Thyroid gland (tissue), 4 donors: Measurements from ENCODE around the gene COX20.

Experiments used
- POLR2A ChIP-seq, 2 donors: fragments of 450-650 bp; IDR thresholded peaks; one replicate each; pipeline ENCODE4 v1.6.1; 2017; ENCODE audit warnings: antibody characterized with exemption in 2 of 2, mild to moderate bottlenecking in 2 of 2, moderate library complexity in 1 of 2
- TF ChIP-seq, protein P1 (sequence below), 6 experiments: fragments of 200-600 bp in 3 of 6; fragments of 450-650 bp in 3 of 6; sonication (generic) in 3 of 6; IDR thresholded peaks; one replicate each; pipeline ENCODE4 v1.5.1; 2016 to 2019; ENCODE audit warnings: antibody characterized with exemption in 6 of 6, mild to moderate bottlenecking in 2 of 6, inconsistent platforms in 1 of 6, moderate library complexity in 1 of 6

DNA sequence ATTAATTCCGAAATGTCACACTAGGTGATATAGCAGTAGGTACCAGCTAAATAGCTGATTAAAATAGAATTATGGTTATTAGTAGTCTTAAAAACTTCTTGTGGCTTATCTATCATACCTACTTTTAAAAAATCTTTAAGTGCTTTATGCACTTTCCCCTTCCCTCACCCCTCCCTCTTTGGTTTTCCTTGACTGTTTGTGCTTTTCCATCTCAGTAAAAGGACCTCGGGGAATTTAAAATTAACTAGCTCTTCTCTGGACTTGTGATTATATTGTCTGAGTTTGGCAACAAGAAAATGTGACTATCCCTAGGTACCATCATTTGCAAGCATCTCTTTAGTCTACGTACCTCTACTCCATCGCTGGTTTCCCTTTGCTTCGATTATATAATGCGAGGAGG lies 11.2 kb downstream of the COX20 start:
- TF ChIP-seq, protein P1, sequence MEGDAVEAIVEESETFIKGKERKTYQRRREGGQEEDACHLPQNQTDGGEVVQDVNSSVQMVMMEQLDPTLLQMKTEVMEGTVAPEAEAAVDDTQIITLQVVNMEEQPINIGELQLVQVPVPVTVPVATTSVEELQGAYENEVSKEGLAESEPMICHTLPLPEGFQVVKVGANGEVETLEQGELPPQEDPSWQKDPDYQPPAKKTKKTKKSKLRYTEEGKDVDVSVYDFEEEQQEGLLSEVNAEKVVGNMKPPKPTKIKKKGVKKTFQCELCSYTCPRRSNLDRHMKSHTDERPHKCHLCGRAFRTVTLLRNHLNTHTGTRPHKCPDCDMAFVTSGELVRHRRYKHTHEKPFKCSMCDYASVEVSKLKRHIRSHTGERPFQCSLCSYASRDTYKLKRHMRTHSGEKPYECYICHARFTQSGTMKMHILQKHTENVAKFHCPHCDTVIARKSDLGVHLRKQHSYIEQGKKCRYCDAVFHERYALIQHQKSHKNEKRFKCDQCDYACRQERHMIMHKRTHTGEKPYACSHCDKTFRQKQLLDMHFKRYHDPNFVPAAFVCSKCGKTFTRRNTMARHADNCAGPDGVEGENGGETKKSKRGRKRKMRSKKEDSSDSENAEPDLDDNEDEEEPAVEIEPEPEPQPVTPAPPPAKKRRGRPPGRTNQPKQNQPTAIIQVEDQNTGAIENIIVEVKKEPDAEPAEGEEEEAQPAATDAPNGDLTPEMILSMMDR (IDR thresholded peaks at IDR 0.05), result no peak
- no peak for TF ChIP-seq POLR2A (IDR thresholded peaks at IDR 0.05)
